Gastroesophageal sphincter (tissue), 3 donors: ENCODE data around the gene ARHGEF10L.

Source experiments
- EP300 ChIP-seq: sonication (generic); formaldehyde crosslinking; IDR thresholded peaks from one replicate; pipeline ENCODE4 v1.6.1; 2017; ENCODE audit warnings: antibody characterized with exemption, mild to moderate bottlenecking
- POLR2A ChIP-seq, 2 donors: fragments of 450-650 bp; IDR thresholded peaks; one replicate each; pipeline ENCODE4 v1.6.1; 2017; ENCODE audit warnings: antibody characterized with exemption in 2 of 2, mild to moderate bottlenecking in 2 of 2, moderate library complexity in 1 of 2
- POLR2AphosphoS5 ChIP-seq: sonication (generic); formaldehyde crosslinking; IDR thresholded peaks from one replicate; pipeline ENCODE4 v1.6.1; 2017; ENCODE audit warnings: antibody characterized with exemption
- TF ChIP-seq, protein P1 (sequence below), 4 experiments: fragments of 200-600 bp in 2 of 4; fragments of 450-650 bp in 2 of 4; sonication (generic) in 1 of 4; IDR thresholded peaks; one replicate each; pipeline ENCODE4 v1.5.1; 2017 to 2019; ENCODE audit warnings: antibody characterized with exemption in 4 of 4, mild to moderate bottlenecking in 2 of 4, moderate library complexity in 2 of 4

DNA sequence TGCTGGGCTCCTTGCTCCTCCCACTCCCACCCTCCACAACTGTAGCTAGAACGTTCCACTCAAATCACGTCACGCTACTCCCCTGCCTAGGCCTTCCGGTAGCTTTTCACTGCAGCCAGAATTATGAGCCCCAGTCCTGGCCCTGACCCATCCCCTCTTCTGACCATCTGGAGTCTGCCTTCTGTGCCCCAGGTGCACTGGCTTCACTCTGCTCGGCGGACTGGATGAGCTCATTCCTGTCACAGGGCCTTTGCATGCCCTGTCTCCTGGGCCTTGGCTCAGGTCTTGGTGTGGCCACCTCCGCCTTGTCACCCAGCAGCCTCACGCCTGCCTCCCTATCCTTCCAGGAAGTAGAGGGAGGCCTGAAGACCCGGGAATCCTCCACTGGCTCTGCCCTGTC is 153.1 kb downstream of the ARHGEF10L start:
- TF ChIP-seq, protein P1, sequence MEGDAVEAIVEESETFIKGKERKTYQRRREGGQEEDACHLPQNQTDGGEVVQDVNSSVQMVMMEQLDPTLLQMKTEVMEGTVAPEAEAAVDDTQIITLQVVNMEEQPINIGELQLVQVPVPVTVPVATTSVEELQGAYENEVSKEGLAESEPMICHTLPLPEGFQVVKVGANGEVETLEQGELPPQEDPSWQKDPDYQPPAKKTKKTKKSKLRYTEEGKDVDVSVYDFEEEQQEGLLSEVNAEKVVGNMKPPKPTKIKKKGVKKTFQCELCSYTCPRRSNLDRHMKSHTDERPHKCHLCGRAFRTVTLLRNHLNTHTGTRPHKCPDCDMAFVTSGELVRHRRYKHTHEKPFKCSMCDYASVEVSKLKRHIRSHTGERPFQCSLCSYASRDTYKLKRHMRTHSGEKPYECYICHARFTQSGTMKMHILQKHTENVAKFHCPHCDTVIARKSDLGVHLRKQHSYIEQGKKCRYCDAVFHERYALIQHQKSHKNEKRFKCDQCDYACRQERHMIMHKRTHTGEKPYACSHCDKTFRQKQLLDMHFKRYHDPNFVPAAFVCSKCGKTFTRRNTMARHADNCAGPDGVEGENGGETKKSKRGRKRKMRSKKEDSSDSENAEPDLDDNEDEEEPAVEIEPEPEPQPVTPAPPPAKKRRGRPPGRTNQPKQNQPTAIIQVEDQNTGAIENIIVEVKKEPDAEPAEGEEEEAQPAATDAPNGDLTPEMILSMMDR (IDR thresholded peaks at IDR 0.05): no peak
- TF ChIP-seq POLR2A (IDR thresholded peaks at IDR 0.05): no peak
- no peak for TF ChIP-seq EP300
- no peak for TF ChIP-seq POLR2AphosphoS5
